DMS53 treated with DMSO at 0.1 percent for 48 hours (cell line): Measurements from ENCODE around the gene FOSB.

Experiments used
- DNase-seq: peaks from one replicate; lab custom pipeline; 2025; ENCODE audit not compliant: unreplicated experiment; lab: John Stamatoyannopoulos, UW

FOSB gene

DNA sequence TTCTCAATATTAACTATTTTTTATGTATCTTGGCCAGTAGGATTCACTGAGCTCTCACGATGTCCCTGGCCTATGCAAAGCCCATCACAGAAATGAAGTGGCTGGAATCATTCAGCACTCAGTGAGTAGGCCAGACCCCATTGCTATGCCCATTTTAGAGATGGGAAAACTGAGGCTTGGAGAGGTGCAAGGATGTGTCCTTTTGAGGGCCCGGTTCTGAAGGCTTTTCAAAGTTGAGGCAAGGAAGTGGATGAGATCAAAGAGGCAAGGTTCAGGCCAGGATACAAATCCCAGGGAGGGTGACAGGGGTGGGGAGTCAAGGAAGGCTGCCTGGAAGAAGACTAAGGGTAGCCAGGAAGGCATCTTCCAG is 25.4 kb upstream of the FOSB start:
- DNase-seq, result no peak

DNA sequence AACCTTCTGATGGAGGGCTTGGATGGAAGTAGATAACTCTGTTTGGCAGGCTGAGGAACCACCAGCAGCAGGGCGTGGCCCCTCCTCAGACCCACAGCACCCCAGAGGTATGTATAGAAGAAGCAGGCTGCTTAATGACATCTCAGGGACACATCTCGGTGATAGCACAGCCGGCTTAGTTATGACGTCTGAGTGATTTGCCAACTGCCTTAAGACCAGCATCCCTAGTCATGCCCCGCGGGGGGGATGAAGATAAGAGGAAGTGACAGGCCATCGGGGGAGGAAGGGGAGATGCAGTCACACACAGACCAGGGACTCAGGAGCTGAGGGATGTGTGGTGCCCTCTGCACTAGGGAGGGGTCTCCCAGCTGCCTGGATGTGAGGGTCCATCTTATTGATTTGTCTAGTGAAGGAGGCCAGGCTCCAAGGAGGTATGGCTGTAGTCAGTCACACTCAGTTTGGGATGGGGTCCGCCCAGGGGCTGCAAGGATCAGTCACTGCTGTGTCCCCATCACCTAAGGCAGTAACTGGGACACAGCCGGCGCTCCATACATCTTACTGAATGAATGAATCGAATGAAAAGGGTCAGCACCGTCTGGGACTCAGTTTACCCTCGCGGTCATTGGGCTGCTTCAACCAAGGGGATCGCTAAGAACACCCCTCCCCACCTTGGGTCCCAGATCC is 24.9 kb upstream of the FOSB start:
- DNase-seq, result no peak

DNA sequence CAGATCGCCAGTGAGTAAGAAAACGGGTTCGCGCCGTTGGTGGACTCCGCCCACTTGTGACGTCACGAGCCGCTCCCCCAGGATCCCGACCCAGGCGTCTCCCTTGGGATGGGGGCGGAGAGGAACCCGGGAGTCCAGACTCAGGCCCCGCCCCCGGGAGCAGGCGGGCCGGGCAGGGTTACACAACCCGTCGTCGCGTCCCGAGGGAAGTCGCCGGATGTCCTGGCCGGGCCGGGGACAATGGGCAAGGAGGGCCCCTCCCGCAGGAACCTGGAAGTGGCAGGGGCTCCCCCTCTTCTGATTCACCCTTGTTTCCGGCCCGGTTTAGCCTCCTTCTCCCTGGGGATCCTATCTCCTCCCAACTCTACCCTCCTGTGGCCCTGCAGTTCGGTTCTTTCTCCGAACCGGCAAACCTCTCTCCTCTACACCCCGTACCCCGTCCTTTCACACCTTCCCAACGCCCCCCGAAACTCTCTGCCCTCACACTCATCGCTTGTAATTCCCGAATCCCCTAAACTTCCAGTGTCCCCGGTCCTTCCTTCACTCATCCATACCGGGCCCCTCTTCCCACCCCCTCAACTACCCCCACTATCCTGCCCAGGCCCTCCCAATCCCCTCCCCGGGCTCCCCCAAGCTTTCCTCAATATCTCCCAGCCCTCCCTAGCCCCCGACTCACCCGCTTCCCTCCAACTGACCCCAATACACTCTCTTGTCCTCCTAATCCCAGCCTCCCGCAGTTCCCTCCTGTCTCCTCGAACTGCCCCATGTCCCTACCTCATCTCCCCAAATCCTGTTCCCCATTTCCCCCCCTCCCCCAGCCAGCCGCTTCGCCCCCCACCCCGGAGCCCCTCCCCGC is 24.1 kb upstream of the FOSB start:
- DNase-seq, result peak; percentile 57

DNA sequence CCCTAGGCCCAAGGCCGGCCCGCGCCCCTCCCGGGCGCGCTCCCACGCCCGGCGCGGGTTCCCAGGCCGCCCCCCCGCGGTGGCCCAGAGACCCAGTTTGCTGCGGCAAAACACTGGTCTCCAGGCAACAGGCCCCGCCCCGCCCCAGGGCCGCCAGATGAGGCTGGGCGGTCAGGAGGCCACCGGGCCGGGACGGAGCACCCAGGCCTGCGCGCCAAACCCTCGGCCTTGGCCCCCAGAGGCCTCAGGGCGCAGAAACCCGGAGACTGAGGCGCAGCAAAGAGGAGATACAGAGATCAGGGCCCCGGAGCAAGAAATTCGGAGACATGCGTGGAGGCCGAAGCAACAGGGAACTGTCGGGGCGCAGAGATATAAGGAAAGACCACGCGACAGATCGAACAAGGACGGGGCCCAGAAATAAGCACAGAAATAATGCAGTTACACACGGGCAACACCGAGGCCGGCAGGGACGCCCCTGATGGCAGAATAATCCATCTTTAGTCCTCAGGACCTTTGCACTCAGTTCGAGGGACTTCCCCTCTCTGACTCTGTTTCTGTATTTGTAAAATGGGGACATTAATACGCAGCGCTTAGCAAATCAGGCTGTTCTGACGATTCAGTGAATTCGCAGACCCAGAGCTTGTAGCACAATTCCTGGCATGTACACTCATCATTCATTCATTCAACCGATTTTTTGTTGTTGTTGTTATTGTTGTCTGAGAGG is 23.3 kb upstream of the FOSB start:
- DNase-seq, result peak; percentile 37

DNA sequence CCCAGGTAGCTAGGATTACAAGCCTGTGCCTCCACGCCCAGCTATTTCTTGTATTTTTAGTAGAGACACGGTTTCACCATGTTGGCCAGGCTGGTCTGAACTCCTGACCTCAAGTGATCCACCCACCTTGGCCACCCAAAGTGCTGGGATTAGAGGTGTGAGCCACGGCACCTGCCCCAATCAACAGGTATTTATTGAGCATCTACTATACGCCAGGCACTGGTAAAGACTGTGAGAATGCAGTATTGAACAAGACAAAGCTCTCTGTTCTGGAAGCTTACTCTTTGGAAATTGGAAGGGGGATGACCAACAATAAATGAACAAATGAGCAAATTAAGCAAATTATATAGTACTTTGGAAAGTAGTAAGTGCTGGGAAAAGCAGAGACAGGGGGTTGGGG is 22.7 kb upstream of the FOSB start:
- no peak for DNase-seq

DNA sequence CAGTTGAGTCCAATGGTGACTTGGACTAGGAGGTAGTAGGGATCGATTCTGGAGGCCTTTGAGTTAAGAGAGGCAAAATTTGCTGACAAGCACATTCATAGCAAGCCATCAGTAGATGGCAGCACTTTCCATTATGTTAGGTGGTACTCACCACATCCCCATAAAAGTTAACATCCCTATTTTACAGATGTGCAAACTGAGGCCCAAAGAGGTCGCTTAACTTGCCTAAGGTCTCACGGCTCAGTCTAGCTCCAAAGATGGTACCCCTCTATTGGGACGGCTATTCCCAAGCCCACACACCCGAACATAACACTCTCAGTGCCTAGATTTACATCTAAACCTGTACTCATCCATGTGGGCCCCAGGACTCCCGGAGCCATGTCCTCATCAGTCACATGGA is 21.5 kb upstream of the FOSB start:
- DNase-seq, result no peak

DNA sequence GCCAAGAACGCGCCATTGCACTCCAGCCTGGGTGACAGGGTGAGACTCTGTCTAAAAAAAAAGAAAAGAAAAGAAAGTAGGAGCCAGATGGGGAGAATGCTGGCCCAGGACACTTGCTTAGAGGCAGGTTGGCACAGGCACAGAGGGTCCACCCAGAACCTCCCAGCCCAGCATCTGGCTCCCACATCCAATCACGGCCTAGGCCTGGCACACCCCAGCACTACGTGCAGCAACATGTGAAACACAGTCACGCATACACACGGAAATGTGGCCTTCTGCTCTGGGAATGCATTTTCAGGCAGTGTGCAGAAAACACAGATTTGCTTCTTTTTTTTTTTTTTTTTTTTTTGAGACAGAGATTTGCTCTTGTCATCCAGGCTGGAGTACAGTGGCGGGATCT is 20.9 kb upstream of the FOSB start:
- no peak for DNase-seq

DNA sequence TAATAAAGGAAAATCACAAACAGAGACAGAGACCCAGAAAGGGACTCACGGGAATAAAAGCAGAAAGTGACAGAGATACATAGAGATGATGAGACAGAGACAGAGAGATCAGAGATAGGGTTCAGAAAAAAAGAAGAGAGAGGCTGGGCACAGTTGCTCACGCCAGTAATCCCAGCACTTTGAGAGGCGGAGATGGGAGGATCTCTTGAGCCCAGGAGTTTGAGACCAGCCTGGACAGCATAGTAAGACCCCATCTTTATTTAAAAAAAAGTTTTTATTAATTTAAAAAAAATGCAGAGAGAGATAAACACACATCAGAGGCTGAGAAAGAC is 19.4 kb upstream of the FOSB start:
- DNase-seq, result no peak

DNA sequence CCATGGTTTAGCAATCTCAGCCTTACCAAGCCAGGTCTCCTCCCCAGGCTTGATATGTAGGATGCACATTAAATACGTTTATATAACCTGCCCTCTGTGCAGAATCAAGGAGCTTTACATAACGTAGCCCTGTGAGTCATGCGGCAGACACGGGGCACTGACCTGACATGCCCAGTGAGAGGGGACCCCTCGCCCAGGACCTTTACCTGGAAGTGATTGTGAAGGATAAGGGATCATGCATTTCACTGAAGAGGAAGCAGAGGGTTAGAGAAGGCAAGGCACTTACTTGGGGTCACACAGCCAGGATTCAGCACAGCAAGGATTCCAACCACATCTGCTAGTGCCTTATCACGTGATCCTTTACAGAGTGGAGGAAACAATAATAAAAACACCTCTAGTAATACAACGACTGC is 18.9 kb upstream of the FOSB start:
- DNase-seq, result no peak

DNA sequence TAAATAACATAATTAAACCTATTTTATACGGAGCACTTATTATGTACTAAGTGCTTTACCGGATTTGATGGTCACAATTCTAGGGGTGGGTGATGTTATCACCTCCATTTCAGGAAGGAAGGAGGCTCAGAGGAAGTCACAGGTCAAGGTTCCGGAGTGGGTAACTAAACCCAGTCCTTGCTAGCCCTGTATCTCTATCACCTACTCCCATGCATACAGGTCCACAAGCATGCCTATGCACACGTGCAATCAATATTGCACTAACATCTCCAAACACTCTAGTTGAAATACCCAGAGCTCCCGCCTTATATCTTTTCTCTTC is 17.8 kb upstream of the FOSB start:
- no peak for DNase-seq

DNA sequence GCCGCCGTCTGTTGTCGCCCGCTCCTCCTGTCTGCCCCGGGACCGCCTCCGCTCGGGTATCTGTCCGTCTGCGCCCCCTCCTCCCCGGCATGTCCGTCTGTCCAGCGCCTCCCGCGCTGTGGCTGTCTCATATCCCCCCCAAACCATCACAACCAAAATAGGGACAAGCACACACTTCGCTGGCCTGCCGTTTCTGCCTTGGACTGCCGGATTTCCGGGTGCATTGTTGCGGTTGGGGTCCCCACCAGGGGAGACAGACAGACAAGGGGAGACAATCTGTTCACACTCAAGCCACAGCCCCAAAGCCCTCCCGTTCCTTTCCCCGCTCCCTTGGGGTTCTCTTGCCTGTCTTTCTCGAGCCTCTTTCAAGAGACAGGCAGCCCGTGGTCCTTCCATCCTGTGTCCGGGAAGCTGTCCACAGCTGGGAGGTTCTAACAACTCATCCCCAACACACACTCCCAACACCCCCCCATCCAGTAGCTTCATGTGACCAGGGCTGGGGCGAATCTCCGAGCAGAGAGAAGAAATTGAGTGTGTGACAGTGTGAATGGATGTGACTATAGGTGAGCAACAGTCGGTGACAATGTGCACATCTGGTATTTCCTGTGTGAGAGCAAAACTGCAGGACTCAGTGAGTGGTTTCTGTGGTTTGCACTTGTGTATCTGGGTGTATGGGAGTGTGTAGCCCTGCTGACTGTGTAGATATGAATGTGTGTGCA is 16.5 kb upstream of the FOSB start:
- no peak for DNase-seq

DNA sequence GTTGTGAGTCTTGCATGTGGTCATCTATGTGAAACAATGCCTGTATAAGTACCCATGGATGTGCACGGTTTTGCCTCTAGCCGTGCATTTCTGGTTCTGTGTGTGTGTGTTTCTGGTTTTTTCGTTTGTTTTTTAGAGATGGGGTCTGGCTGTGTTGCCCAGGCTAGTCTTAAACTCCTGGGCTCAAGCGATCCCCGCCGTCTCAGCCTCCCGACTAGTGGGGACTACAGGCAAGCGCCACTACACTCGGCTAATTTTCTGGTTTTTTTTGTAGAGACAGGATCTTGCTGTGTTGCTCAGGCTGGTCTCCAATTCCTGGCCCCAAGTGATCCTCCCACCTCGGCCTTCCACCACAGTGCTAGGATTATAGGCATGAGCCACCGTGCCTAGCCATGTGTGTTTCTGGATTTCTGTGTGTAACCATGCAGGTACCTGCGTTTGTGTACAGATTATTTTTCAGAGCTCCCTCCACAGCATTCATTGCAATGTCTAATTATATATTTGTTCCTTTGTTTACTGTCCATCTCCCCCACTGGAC is 15.9 kb upstream of the FOSB start:
- no peak for DNase-seq

DNA sequence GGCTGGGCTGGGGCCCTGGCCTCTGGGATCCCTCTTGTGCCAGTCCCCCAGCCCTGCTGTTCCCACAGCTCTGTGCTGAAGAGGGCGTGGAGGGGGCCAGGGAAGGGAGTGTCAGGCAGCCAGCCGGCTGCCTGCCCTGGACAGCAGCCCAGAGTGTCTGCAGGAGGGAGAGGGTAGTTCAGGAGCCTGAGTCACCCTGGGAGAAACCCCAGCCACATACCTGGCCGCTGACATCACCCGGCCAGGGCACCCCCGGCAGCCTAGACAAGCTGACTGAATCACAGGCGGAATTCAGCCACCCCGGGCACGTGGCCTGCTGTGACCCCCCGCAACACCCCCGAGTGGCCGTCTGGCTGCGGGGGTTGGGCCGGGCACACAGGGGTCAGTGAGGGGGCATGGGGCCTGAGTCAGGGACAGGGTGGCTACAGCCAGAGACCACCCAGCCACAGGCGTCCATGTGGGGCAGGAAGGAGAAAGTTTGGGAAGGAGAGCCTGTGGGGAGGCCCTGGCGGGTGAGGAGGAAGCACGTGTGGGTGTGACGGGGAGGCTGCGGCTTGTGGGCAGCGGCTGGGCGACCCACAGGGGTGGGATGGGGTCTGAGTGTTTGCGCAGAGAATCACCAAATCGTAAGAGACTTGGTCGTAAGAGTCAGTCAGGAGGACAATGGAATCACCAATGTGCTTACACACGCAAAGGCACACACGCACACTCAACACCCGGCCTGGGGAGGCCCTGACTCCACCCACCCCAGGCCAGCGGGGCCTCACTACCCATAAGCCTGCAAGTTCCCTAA is 11.9 kb upstream of the FOSB start:
- peak; percentile 74 for DNase-seq

DNA sequence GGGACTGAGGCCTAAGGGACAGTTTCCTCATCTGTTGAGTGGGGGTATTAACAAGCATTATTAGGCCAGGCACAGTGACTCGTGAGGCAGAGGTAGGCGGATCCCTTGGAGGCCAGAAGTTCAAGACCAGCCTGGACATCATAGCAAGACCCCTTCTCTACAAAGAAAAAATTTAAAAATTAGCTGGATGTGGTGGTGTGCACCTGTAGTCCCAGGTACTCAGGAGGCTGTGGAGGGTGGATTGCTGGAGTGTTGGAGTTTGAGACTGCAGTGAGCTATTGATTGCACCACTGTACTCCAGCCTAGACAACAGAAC is 11.3 kb upstream of the FOSB start:
- DNase-seq, result no peak

DNA sequence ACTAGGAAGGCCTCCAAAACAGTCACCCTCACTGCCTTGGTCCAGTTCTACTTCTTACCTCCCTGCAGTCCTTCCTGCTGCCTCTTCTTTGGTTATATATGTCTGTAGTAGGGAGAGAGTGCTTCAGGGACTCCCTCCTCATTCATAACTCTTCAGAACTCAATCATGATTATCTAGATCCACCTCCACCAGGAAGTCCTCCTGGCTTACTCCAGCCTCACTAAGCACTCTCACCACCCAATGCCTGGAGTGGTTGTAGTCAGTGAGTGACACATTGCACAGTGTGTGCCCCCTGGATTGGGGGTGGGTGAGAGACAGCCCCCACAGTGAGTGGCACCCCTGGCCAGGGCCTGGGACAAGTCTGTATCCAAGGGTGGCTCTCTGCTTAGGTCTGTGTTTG is 10.0 kb upstream of the FOSB start:
- no peak for DNase-seq

DNA sequence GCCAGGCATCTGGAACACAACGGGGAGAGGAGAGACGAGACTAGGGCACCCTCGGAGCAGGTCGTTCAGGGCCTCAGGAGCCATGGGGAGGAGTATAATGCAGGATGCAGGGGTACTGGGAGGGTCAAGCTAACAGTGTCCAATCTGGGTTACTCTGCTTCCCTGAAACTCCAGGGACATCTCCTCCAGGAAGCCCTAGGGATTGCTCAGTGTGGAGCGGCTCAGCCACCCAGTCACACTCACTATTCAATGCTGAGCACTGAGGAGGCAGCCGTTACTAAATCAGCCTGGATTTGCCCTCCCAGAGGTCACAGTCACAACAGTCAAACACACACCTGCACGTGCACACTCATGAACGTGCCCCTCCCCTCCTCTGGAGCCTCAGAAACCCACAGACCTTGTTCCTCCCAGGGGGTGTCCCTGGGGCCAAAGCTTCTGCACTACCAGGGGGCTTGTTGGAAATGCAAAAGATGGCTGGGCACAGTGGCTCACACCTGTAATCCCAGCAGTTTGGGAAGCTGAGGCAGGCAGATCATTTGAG is 6.9 kb upstream of the FOSB start:
- DNase-seq, result no peak

DNA sequence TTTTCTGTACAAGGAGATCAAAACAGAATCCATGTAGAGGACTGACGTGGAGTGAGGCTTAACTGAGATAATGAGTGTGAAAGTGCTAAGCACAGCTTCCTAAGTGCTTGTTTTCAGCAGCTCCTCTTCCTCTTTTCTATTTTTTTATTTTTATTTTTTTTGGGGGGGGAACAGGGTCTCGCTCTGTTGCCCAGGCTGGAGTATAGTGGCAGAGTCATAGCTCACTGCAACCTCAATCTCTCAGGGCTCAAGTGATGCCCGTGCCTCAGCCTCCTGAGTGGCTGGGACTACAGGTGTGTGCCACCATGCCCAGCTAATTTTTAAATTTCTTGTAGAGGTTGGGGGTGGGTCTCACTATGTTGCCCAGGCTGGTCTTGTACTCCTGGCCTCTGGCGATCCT is 5.6 kb upstream of the FOSB start:
- DNase-seq, result no peak

DNA sequence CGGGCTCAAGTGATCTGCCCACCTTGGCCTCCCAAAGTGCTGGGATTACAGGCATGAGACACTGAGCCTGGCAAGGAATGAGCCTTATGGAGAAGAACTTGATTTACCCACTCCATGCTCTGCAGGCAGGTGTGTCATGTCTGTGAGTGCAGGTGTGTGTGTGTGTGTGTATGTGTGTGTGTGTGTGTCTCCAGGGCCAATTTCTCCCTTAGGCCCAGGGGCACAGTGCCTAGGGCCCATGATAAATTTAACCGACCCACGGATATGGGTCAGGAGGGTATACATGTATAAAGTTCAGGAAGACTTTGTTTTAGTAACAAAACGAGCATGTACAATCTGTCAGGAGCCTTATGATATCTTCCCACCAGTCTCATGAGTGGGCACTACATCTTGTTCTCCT is 4.6 kb upstream of the FOSB start:
- DNase-seq, result no peak

DNA sequence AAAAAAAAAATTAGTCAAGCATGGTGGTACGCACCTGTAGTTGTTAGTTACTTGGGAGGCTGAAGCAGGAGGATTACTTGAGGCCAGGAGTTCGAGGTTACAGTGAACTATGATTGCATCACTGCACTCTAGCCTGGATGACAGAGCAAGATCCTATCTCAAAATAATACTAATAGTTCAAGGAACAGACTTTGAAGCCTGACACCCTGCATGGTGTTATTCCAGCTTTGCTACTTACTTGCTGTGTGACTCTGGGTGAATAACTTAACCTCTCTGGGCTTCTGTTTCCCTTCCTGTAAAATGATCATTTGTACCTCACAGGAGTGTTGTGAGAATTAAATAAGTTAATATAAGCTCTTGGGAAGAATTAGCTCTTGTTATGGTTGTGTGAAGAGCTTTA is 3.5 kb upstream of the FOSB start:
- DNase-seq, result no peak

DNA sequence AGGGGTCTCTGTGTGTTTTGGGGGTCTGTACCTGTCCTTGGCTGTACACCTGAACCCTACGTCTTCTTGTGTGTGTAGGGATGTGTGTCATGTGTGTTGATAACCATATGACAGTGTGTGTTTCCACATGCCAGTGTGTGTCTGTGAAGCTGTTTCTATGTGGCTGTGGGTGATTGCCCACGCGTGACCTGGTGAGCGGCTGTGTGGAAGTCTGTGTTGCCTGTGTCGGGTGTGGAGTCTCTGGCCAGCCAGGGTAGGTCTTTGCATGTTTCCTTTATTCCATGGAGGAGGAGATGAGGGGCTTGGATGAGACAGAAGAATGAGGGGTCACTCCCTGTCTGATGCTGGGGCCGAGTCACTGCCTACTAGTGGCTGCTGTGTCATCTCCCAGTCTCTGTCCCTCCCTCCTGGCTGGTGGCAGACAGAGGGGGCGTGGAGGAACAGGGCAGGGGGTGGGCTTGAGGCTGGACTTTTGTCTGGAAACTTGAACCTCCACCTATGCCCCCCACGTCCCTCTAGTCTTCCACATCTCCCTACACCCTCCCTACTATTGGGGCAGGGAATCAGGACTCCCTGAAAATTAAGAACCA is 2.8 kb upstream of the FOSB start:
- no peak for DNase-seq
